PFSK-1 (cell line): ENCODE results near the gene CROCC2.

ENCODE experiments used
- POLR2AphosphoS5 ChIP-seq: IDR thresholded peaks from 2 replicates; pipeline ENCODE4 v1.6.1; 2012; ENCODE audit warnings: low read depth, mild to moderate bottlenecking, control low read depth, low read length, moderate library complexity
- REST ChIP-seq, 2 experiments: IDR thresholded peaks; 2 replicates each; pipeline versions ENCODE4 v1.6.1 to v1.8.0; 2011 to 2012; ENCODE audit warnings: low read depth in 2 of 2, low read length in 2 of 2, control low read depth in 1 of 2, inconsistent platforms in 1 of 2, mild to moderate bottlenecking in 1 of 2, moderate library complexity in 1 of 2; ENCODE audit not compliant: insufficient read depth in 1 of 2
- SIN3A ChIP-seq: IDR thresholded peaks from 2 replicates; pipeline ENCODE4 v1.6.1; 2012; ENCODE audit warnings: mild to moderate bottlenecking, low read length, moderate library complexity, borderline replicate concordance; ENCODE audit not compliant: insufficient read depth
- TAF1 ChIP-seq: IDR thresholded peaks from 2 replicates; pipeline ENCODE4 v1.6.1; 2012; ENCODE audit warnings: low read length, control low read depth, borderline replicate concordance; ENCODE audit not compliant: insufficient read depth

GRCh38 chr2:241003369-241003768 is 97.2 kb downstream of the CROCC2 start:
- TF ChIP-seq TAF1 (no peak), POLR2AphosphoS5 (no peak), REST (IDR thresholded peaks at IDR 0.05; ENCODE audit: insufficient read depth in 1 of 2, low read depth in 2 of 2, low read length in 2 of 2) (no peak), SIN3A (no peak)
